DOHH2 (cell line): ENCODE measurements around the gene MSMP.

Experiments
- H3F3A ChIP-seq: fragments of 200-600 bp; sonication (generic), shearing (Covaris generic); 2 replicates; pipeline ENCODE4 v1.6.0; 2016; ENCODE audit warnings: antibody characterized with exemption, mild to moderate bottlenecking; ENCODE audit not compliant: control insufficient read depth, insufficient read depth
- H3K27ac ChIP-seq: fragments of 200-600 bp; sonication (generic); 2 replicates; pipeline ENCODE4 v1.5.1; 2014; ENCODE audit warnings: low read depth, mild to moderate bottlenecking, low read length, moderate library complexity
- H3K27me3 ChIP-seq: fragments of 200-600 bp; sonication (generic); 2 replicates; pipeline ENCODE4 v1.6.1; 2014; ENCODE audit warnings: mild to moderate bottlenecking, low read length, mixed read lengths; ENCODE audit not compliant: control insufficient read depth
- H3K36me3 ChIP-seq: fragments of 200-600 bp; sonication (generic); 2 replicates; pipeline ENCODE4 v1.6.1; 2014; ENCODE audit warnings: mild to moderate bottlenecking, low read length, moderate library complexity, mixed read lengths; ENCODE audit not compliant: control insufficient read depth
- H3K4me1 ChIP-seq: fragments of 200-600 bp; sonication (generic); 2 replicates; pipeline ENCODE4 v1.6.1; 2014; ENCODE audit warnings: mild to moderate bottlenecking, low read length, mixed read lengths; ENCODE audit not compliant: control insufficient read depth
- H3K4me2 ChIP-seq: fragments of 200-600 bp; sonication (generic); 2 replicates; pipeline ENCODE4 v1.6.0; 2014; ENCODE audit warnings: mild to moderate bottlenecking, low read length, moderate library complexity
- H3K4me3 ChIP-seq: fragments of 200-600 bp; sonication (generic); 2 replicates; pipeline ENCODE4 v1.5.1; 2014; ENCODE audit warnings: mild to moderate bottlenecking, low read length, mixed read lengths
- H3K79me2 ChIP-seq: fragments of 200-600 bp; sonication (generic); 2 replicates; pipeline ENCODE4 v1.6.1; 2014; ENCODE audit warnings: mild to moderate bottlenecking, low read length, mixed read lengths; ENCODE audit not compliant: control insufficient read depth
- H3K9me2 ChIP-seq: fragments of 200-600 bp; sonication (generic); replicated peaks from 2 replicates; pipeline ENCODE4 v1.6.1; 2014; ENCODE audit warnings: mild to moderate bottlenecking, low read length, mixed read lengths; ENCODE audit not compliant: control insufficient read depth
- H3K9me3 ChIP-seq: fragments of 200-600 bp; sonication (generic); 2 replicates; pipeline ENCODE4 v1.6.1; 2014; ENCODE audit warnings: antibody characterized with exemption, low read length, mixed read lengths; ENCODE audit not compliant: control insufficient read depth, insufficient read depth
- H4K20me1 ChIP-seq: fragments of 200-600 bp; sonication (generic); 2 replicates; pipeline ENCODE4 v1.6.0; 2014; ENCODE audit warnings: low read depth, mild to moderate bottlenecking, antibody characterized with exemption, low read length, moderate library complexity; ENCODE audit not compliant: control insufficient read depth, insufficient read depth
- EZH2phosphoT487 ChIP-seq: fragments of 200-600 bp; sonication (generic); IDR thresholded peaks from 2 replicates; pipeline ENCODE4 v1.6.1; 2017; ENCODE audit warnings: borderline replicate concordance, mild to moderate bottlenecking, antibody characterized with exemption, low read length, moderate library complexity, mixed read lengths
- TF ChIP-seq, protein P1 (sequence below): fragments of 200-600 bp; sonication (generic); IDR thresholded peaks from one replicate; pipeline ENCODE4 v1.5.1; 2014; ENCODE audit warnings: antibody characterized with exemption, mild to moderate bottlenecking, low read depth, low read length; ENCODE audit not compliant: poor library complexity, severe bottlenecking

MSMP gene

DNA sequence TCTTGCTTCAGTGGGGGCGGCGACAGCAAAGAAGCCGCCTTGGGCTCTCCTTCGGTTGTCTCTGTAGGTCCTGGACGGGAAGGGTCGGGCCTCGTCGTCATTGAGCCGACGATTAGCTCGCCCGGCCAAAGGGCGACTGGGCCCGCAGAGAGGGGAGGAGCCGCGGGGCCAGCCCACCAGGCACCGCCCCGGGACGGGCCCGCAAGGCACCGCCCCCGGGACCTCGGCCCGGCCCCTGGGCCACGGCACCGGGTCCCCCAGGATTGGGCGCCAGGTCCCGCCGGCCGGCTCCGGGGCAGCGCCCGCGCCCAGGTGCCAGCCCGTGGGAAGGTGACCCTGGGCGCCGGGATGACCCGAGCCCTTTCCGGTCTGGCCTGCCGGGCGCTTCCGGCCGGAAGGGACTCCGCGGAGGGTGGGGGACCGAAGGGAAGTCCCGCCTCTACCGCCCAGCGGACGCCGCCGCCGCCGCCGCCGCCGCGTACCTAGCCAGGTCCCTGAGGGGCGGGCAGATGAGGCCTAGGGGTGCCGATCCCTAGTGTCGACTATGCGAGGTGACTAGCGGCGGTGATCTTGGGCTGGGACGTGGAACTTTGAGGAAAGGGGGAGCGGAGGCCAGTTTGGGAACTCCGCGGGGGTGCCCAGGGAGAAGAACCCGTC lies 5.1 kb downstream of the MSMP start, which contains the start of the genes GBA2 and RGP1:
TSS of gene GBA2 (minus strand) at position 371 of the 657 bp plus-strand sequence. CDS start 524 bp downstream, outside the sequence.
TSS of gene RGP1 (plus strand) at position 430 of the 657 bp plus-strand sequence. CDS start 469 bp downstream, outside the sequence.
- Histone ChIP-seq H3K27ac (peak within 1 kb of the TSS; percentile 46), H3K79me2 (peaks cover 43% of the 10 kb centered on the region), H3K36me3 (peaks cover 42% of the 10 kb centered on the region), H3K27me3 (no peaks in the 10 kb centered on the region), H3K9me2 (no peaks in the 10 kb centered on the region), H3F3A (peaks cover 5% of the 10 kb centered on the region; the same call in 1 of the 2 replicates), H4K20me1 (no peaks in the 10 kb centered on the region), H3K4me3 (peak within 1 kb of the TSS; percentile 90), H3K4me1 (peaks cover 42% of the 10 kb centered on the region), H3K4me2 (peak within 1 kb of the TSS; percentile 90), H3K9me3 (no peaks in the 10 kb centered on the region)
- TF ChIP-seq EZH2phosphoT487 = no peak
- TF ChIP-seq, protein P1, sequence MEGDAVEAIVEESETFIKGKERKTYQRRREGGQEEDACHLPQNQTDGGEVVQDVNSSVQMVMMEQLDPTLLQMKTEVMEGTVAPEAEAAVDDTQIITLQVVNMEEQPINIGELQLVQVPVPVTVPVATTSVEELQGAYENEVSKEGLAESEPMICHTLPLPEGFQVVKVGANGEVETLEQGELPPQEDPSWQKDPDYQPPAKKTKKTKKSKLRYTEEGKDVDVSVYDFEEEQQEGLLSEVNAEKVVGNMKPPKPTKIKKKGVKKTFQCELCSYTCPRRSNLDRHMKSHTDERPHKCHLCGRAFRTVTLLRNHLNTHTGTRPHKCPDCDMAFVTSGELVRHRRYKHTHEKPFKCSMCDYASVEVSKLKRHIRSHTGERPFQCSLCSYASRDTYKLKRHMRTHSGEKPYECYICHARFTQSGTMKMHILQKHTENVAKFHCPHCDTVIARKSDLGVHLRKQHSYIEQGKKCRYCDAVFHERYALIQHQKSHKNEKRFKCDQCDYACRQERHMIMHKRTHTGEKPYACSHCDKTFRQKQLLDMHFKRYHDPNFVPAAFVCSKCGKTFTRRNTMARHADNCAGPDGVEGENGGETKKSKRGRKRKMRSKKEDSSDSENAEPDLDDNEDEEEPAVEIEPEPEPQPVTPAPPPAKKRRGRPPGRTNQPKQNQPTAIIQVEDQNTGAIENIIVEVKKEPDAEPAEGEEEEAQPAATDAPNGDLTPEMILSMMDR = no peak

DNA sequence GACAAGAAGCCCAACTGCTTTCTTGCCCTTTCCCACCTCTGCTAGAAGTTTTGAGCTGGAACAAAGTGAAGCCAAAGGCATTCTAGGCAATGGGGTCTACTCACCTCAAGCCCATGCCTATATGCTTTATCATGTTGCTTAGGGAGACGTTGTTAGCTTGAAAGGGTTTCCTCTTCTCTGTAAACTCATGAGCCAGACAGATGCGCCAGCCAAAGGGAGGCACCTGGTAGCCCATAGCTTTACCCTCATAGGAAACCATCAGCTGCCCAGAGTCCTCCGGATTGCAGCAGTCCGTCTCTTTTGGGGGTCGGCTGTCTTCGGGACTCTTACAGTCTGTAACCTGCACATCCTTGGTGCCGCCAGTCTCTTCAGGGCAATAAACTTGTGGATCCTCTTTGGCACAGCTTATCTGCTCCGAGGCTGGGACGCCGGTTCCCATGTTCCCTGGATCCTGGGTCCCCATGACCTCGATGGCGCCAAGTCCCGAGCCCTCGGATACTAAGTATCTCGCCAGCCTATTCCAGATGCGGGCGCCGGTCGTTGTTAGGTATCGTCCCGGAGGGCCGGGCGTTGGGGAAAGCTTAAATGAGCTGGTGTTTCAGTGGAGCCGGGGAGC lies 5.7 kb downstream of the MSMP start:
- peak overlapping the region; percentile 90 for H3K4me3 ChIP-seq
- TF ChIP-seq, protein P1 = no peak
- no peak for TF ChIP-seq EZH2phosphoT487
- H3K36me3 ChIP-seq = peaks cover 43% of the 10 kb centered on the region
- H3K27me3 ChIP-seq = no peaks in the 10 kb centered on the region
- peaks cover 43% of the 10 kb centered on the region for H3K79me2 ChIP-seq
- H3K9me3 ChIP-seq = no peaks in the 10 kb centered on the region
- peak overlapping the region; percentile 90 for H3K4me2 ChIP-seq
- H4K20me1 ChIP-seq = no peaks in the 10 kb centered on the region
- H3K27ac ChIP-seq = peak overlapping the region; percentile 46; the same call in 1 of the 2 replicates
- peaks cover 5% of the 10 kb centered on the region; the same call in 1 of the 2 replicates for H3F3A ChIP-seq
- no peaks in the 10 kb centered on the region for H3K9me2 ChIP-seq
- H3K4me1 ChIP-seq = peaks cover 42% of the 10 kb centered on the region

DNA sequence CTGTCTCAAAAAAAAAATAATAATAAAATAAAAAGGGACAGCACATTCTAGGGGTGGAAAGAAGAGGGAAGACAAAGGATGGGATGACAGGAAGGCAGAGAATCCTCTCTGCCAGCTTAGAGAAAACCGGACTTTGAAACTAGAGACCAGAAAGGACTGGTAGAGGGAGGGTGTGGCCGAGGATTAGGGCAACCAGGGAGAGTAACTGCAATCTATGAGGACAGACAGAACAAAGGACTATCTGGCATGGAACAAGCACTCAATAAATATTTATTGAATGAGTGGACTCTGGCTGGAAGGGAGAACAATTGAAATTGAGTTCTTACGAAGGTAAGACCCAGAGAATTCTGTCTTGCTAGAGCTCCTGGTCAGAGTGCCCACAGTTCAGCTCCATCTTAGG lies 7.5 kb downstream of the MSMP start:
- Histone ChIP-seq H3K79me2 (peaks cover 43% of the 10 kb centered on the region), H3K36me3 (peaks cover 44% of the 10 kb centered on the region), H3K4me3 (peak overlapping the region; percentile 90), H3K4me1 (peaks cover 42% of the 10 kb centered on the region), H3F3A (peaks cover 5% of the 10 kb centered on the region; the same call in 1 of the 2 replicates), H3K9me2 (no peaks in the 10 kb centered on the region), H4K20me1 (no peaks in the 10 kb centered on the region), H3K27me3 (no peaks in the 10 kb centered on the region), H3K9me3 (no peaks in the 10 kb centered on the region), H3K4me2 (peak overlapping the region; percentile 90), H3K27ac (no peak overlapping the region)
- no peak for TF ChIP-seq EZH2phosphoT487
- TF ChIP-seq, protein P1 = no peak
